HepG2 (cell line): ENCODE results near the gene HEXD. TPM values are rescaled to one million over a fixed set of nuclear protein-coding genes. Genes with fewer than 3 reads are reported as not detected.
"Not testable (repeated sequence)": the region's sequence is repeated elsewhere in the genome, so short reads cannot be mapped to it uniquely, and the experiment has no call there.

Experiments used
- ATAC-seq: fragments of 200-7000 bp; cut with Tn5 transposase; 3 replicates; pipeline ENCODE4 v1.9.1; 2020; ENCODE audit warnings: mild to moderate bottlenecking, moderate library complexity
- BruUV-seq: library from RNA; stranded (reverse); fragments of 400-500 nt; replicated peaks from 2 replicates; lab custom pipeline; 2021; lab: Mats Ljungman, UMichigan
- CTCF ChIA-PET: fragments of 300-600 bp; formaldehyde crosslinking; extraction: SDS; loops from one replicate; lab custom pipeline; 2021; ENCODE audit warnings: low total read pairs, inconsistent platforms, low intra/inter-chr PET ratio; lab: Yijun Ruan, JAX
- POLR2A ChIA-PET: fragments of 350-600 bp; sonication (Branson Sonifier 250); formaldehyde crosslinking; loops from one replicate; lab custom pipeline; 2020; ENCODE audit warnings: antibody characterized with exemption, inconsistent platforms; lab: Yijun Ruan, JAX
- DNase-seq: peaks from one replicate; pipeline ENCODE4 v3.0.0-alpha.2; 2015; ENCODE audit warnings: low spot score
- FAIRE-seq: peaks from 3 replicates; lab custom pipeline; 2011; peaks lifted over from hg19 to GRCh38; lab: Jason Lieb, UNC
- H2AFZ ChIP-seq: one replicate; pipeline ENCODE4 v1.6.1; 2011; ENCODE audit warnings: low read length, inconsistent platforms
- H3K27ac ChIP-seq: fragments of 300-600 bp; 3 replicates; pipeline ENCODE4 v1.8.0; 2011; ENCODE audit warnings: mixed run types, mild to moderate bottlenecking, mixed read lengths, low read length, inconsistent platforms; ENCODE audit not compliant: insufficient read depth; ENCODE audit errors: extremely low read length
- H3K27me3 ChIP-seq, 2 experiments: fragments of 200-600 bp in 1 of 2; 2 replicates in 1 of 2; 3 replicates in 1 of 2; pipeline versions ENCODE4 v1.6.0 to v1.8.0; 2011; ENCODE audit warnings: low read length in 2 of 2, mild to moderate bottlenecking in 2 of 2, moderate library complexity in 2 of 2, inconsistent platforms in 1 of 2; ENCODE audit not compliant: insufficient read depth in 2 of 2, control insufficient read depth in 1 of 2
- H3K36me3 ChIP-seq, 2 experiments: fragments of 200-600 bp in 1 of 2; replicated peaks in 1 of 2; 2 replicates in 1 of 2; 3 replicates in 1 of 2; pipeline versions ENCODE4 v1.5.1 to v1.8.0; 2011; ENCODE audit warnings: low read length in 2 of 2, inconsistent platforms in 1 of 2; ENCODE audit not compliant: insufficient read depth in 2 of 2, control insufficient read depth in 1 of 2
- H3K4me1 ChIP-seq: 2 replicates; pipeline ENCODE4 v1.5.1; 2012; ENCODE audit warnings: low read length, inconsistent platforms; ENCODE audit not compliant: insufficient read depth
- H3K4me2 ChIP-seq: 2 replicates; pipeline ENCODE4 v1.6.0; 2011; ENCODE audit warnings: low read depth, low read length, inconsistent platforms
- H3K4me3 ChIP-seq, 3 experiments: fragments of 200-600 bp in 1 of 3; sonication (generic), shearing (Covaris generic) in 1 of 3; replicated peaks in 1 of 3; 2 replicates each; pipeline ENCODE4 v1.5.1; 2011 to 2016; ENCODE audit warnings: low read length in 3 of 3, inconsistent platforms in 2 of 3, low read depth in 2 of 3, mild to moderate bottlenecking in 2 of 3, control low read depth in 1 of 3, mixed read lengths in 1 of 3; ENCODE audit not compliant: insufficient read depth in 1 of 3
- H3K79me2 ChIP-seq: one replicate; pipeline ENCODE4 v1.6.1; 2011; ENCODE audit warnings: low read length, inconsistent platforms; ENCODE audit not compliant: insufficient read depth
- H3K9ac ChIP-seq: 2 replicates; pipeline ENCODE4 v1.6.0; 2011; ENCODE audit warnings: mild to moderate bottlenecking, low read depth, low read length, inconsistent platforms; ENCODE audit not compliant: insufficient read depth
- H3K9me3 ChIP-seq: 2 replicates; pipeline ENCODE4 v1.5.1; 2012; ENCODE audit warnings: mild to moderate bottlenecking, low read length
- H4K20me1 ChIP-seq: 2 replicates; pipeline ENCODE4 v1.6.0; 2011; ENCODE audit warnings: inconsistent platforms, mild to moderate bottlenecking, low read length, moderate library complexity; ENCODE audit not compliant: insufficient read depth
- KAT7 ChIP-seq: IDR thresholded peaks from 2 replicates; pipeline ENCODE4 v1.6.1; 2018; ENCODE audit warnings: borderline replicate concordance, missing compliant biosample characterization
- NFAT5 ChIP-seq: sonication (generic); formaldehyde crosslinking; IDR thresholded peaks from 2 replicates; pipeline ENCODE4 v1.4.0; 2020; ENCODE audit warnings: missing genetic modification reagents
- PRDM4 ChIP-seq: sonication (generic); formaldehyde crosslinking; IDR thresholded peaks from 2 replicates; pipeline ENCODE4 v1.9.0; 2021; ENCODE audit warnings: missing genetic modification reagents, borderline replicate concordance
- SRY ChIP-seq: sonication (generic); formaldehyde crosslinking; IDR thresholded peaks from 2 replicates; pipeline ENCODE4 v1.8.0; 2022; ENCODE audit warnings: mild to moderate bottlenecking, missing genetic modification reagents
- ZBTB1 ChIP-seq: sonication (generic); formaldehyde crosslinking; IDR thresholded peaks from 2 replicates; pipeline ENCODE4 v1.4.0; 2020; ENCODE audit warnings: missing genetic modification reagents, borderline replicate concordance
- ZKSCAN8 ChIP-seq: IDR thresholded peaks from 2 replicates; pipeline ENCODE4 v1.6.1; 2016; ENCODE audit warnings: borderline replicate concordance, missing genetic modification reagents, missing compliant biosample characterization
- ZMYM4 ChIP-seq: sonication (generic); formaldehyde crosslinking; IDR thresholded peaks from 2 replicates; pipeline ENCODE4 v1.8.1; 2023; ENCODE audit warnings: mild to moderate bottlenecking, missing genetic modification reagents
- ZNF121 ChIP-seq: sonication (generic); formaldehyde crosslinking; IDR thresholded peaks from 2 replicates; pipeline ENCODE4 v1.5.0; 2020; ENCODE audit warnings: mild to moderate bottlenecking, missing genetic modification reagents
- ZNF292 ChIP-seq: sonication (generic); formaldehyde crosslinking; IDR thresholded peaks from 2 replicates; pipeline ENCODE4 v1.8.1; 2022; ENCODE audit warnings: mild to moderate bottlenecking, low read depth, missing genetic modification reagents, borderline replicate concordance
- ZNF354B ChIP-seq: sonication (generic); formaldehyde crosslinking; IDR thresholded peaks from 2 replicates; pipeline ENCODE4 v1.8.0; 2022; ENCODE audit warnings: mild to moderate bottlenecking, missing genetic modification reagents
- WGBS: methylation state at CpG from one replicate; pipeline ENCODE4 v1.1.6; 2017; ENCODE audit warnings: low lambda C conversion rate; 5-methylcytosine and 5-hydroxymethylcytosine counted together
- in situ Hi-C: cut with HindIII; loops from 2 replicates; pipeline ENCODE4 v1.10.0; 2017; ENCODE audit warnings: low pct_unique_long_range_greater_than_20kb; ENCODE audit not compliant: extremely low pct_ligation_motif_present
- intact Hi-C: fragments of 100-400 bp; cut with micrococcal nuclease; formaldehyde crosslinking; loops from one replicate; pipeline ENCODE4 v1.10.0; 2022; ENCODE audit not compliant: unreplicated experiment
- polyA plus RNA-seq, 8 experiments: library from polyadenylated mRNA; depleted of rRNA in 3 of 8; stranded (reverse) in 7 of 8; unstranded in 1 of 8; fragments of >200 nt; fragmentation: Illumina TruSeq in 4 of 8; extraction: Trizol in 4 of 8; gene quantifications; 2 replicates each; pipeline versions ENCODE4 v1.2.1 to v1.2.3, GENCODE V29; 2011 to 2016; ENCODE audit warnings: low read depth in 4 of 8, missing spikeins in 1 of 8, mixed read lengths in 1 of 8; ENCODE audit not compliant: insufficient read depth in 1 of 8
- total RNA-seq, 5 experiments: library from RNA; depleted of rRNA; stranded (reverse); fragments of >200 nt; fragmentation: Illumina TruSeq; extraction: Trizol; gene quantifications; 2 replicates each; pipeline ENCODE4 v1.2.3, GENCODE V29; 2016; ENCODE audit warnings: low read depth in 1 of 5

The HEXD gene
- total and polyA plus RNA-seq, 2 of the 13 experiments (the other 11 are each of a cell fraction or from before 2014, with no cell fraction given), result 22.3 to 41.8 TPM

- H4K20me1 ChIP-seq, H3K36me3 ChIP-seq, H3K4me2 ChIP-seq, H2AFZ ChIP-seq, H3K27ac ChIP-seq, FAIRE-seq, CTCF ChIA-PET, DNase-seq, H3K79me2 ChIP-seq, H3K9me3 ChIP-seq, intact Hi-C loops, ATAC-seq, BruUV-seq, H3K4me3 ChIP-seq, in situ Hi-C loops, H3K9ac ChIP-seq: not testable (repeated sequence)
- POLR2A ChIA-PET, result interaction anchor here (0.7 to 0.9 kb wide), 2 partner anchors 11 to 12 kb away, joined by 3 read pairs; no protein-coding TSS in a partner anchor
- Histone ChIP-seq H3K27me3 (peaks cover 8 to 50% of the 10 kb centered on the region in 2 experiments; a peak in 4 of 5 replicates), H3K4me1 (peaks cover 63% of the 10 kb centered on the region)
- TF ChIP-seq ZNF354B, result 0 out of 2 replicates have a peak, but pooled peaks have one; percentile 62
- peak; percentile 83 for TF ChIP-seq ZNF121 (CRISPR knock-in tag)
- 67% methylated on average over 21 of the region's 21 CpGs for WGBS
Measured at GRCh38 chr17:82382220-82382932, 35.8 kb upstream of the HEXD start.

GRCh38 chr17:82382933-82383255, 35.3 kb upstream of the HEXD start:
- no peak for ATAC-seq
- no peak for FAIRE-seq
- DNase-seq, result no peak
- H3K9ac ChIP-seq, result no peak overlapping the region
- no peak overlapping the region for H3K4me2 ChIP-seq
- no peak overlapping the region for H3K4me3 ChIP-seq
- H3K36me3 ChIP-seq, result no peaks in the 10 kb centered on the region
- no peaks in the 10 kb centered on the region for H3K9me3 ChIP-seq
- BruUV-seq, result no TSS peak
- peaks cover 63% of the 10 kb centered on the region for H3K4me1 ChIP-seq
- in situ Hi-C loops, result no loop called here
- ChIA-PET CTCF (no interaction called here), POLR2A (interaction anchor here (0.9 kb wide), 1 partner anchor 12 kb away, joined by 3 read pairs; no protein-coding TSS in a partner anchor)
- intact Hi-C loops, result no loop called here
- H4K20me1 ChIP-seq, result no peaks in the 10 kb centered on the region
- no peak overlapping the region for H3K27ac ChIP-seq
- H3K27me3 ChIP-seq, result peaks cover 10 to 55% of the 10 kb centered on the region in 2 experiments; a peak in 4 of 5 replicates
- no peaks in the 10 kb centered on the region for H3K79me2 ChIP-seq
- no peak overlapping the region for H2AFZ ChIP-seq
- WGBS, result 60% methylated on average over 9 of the region's 11 CpGs
- TF ChIP-seq NFAT5 (CRISPR knock-in tag) (no peak), ZBTB1 (CRISPR knock-in tag) (no peak), SRY (CRISPR knock-in tag) (no peak), PRDM4 (CRISPR knock-in tag) (no peak), ZKSCAN8 (no peak), ZMYM4 (no peak), KAT7 (CRISPR knock-in tag) (no peak), ZNF292 (no peak)
